WERI-Rb-1 (cell line): ENCODE results near the gene LRP2.

Experiments
- DNase-seq: peaks from one replicate; pipeline ENCODE4 v3.0.0-alpha.2; 2020
- H3K27ac ChIP-seq: fragments of 250-450 bp; sonication (Bioruptor Pico); 2 replicates; pipeline ENCODE4 v1.5.1; 2020; ENCODE audit warnings: mild to moderate bottlenecking, moderate library complexity
- H3K27me3 ChIP-seq: fragments of 250-450 bp; sonication (Bioruptor Pico); 2 replicates; pipeline ENCODE4 v1.5.1; 2021; ENCODE audit warnings: mild to moderate bottlenecking, low read depth, moderate library complexity; ENCODE audit not compliant: insufficient read depth, severe bottlenecking
- H3K36me3 ChIP-seq: fragments of 250-450 bp; sonication (Bioruptor Pico); 2 replicates; pipeline ENCODE4 v1.5.1; 2020; ENCODE audit warnings: mild to moderate bottlenecking, moderate library complexity
- H3K4me3 ChIP-seq: 2 replicates; pipeline ENCODE4 v1.5.1; 2011; ENCODE audit warnings: low read depth, mild to moderate bottlenecking, control low read depth, low read length
- H3K9me3 ChIP-seq: fragments of 250-450 bp; sonication (Bioruptor Pico); 2 replicates; pipeline ENCODE4 v1.5.1; 2021; ENCODE audit warnings: mild to moderate bottlenecking, moderate library complexity; ENCODE audit not compliant: severe bottlenecking
- TF ChIP-seq, protein P1 (sequence below): IDR thresholded peaks from 2 replicates; pipeline ENCODE4 v1.5.1; 2011; ENCODE audit warnings: low read depth, mild to moderate bottlenecking, control low read depth, inconsistent platforms, low read length

The LRP2 gene

DNA sequence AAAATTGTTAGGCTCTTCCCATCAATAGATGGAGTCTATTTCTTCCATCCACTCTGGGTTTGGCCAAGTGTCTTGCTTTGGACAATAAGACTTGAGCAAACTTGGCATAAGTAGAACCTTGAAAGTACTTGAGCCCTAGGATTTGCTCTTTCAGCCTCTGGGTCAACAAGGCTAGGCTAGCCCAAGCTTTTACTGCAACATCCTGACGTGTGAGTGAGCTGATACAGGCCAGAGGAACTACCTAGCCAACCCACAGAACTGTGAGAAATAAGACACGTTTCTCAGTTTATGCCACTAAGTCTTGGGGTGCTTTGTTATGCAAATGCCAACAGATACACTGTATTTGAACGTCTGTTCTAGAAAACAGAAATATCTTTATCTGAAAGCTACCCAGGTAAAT, 71.9 kb downstream of the LRP2 start:
- Histone ChIP-seq H3K4me3 (no peak overlapping the region), H3K27me3 (no peaks in the 10 kb centered on the region), H3K9me3 (no peaks in the 10 kb centered on the region), H3K27ac (no peak overlapping the region), H3K36me3 (no peaks in the 10 kb centered on the region)
- DNase-seq = no peak
- TF ChIP-seq, protein P1, sequence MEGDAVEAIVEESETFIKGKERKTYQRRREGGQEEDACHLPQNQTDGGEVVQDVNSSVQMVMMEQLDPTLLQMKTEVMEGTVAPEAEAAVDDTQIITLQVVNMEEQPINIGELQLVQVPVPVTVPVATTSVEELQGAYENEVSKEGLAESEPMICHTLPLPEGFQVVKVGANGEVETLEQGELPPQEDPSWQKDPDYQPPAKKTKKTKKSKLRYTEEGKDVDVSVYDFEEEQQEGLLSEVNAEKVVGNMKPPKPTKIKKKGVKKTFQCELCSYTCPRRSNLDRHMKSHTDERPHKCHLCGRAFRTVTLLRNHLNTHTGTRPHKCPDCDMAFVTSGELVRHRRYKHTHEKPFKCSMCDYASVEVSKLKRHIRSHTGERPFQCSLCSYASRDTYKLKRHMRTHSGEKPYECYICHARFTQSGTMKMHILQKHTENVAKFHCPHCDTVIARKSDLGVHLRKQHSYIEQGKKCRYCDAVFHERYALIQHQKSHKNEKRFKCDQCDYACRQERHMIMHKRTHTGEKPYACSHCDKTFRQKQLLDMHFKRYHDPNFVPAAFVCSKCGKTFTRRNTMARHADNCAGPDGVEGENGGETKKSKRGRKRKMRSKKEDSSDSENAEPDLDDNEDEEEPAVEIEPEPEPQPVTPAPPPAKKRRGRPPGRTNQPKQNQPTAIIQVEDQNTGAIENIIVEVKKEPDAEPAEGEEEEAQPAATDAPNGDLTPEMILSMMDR = no peak

DNA sequence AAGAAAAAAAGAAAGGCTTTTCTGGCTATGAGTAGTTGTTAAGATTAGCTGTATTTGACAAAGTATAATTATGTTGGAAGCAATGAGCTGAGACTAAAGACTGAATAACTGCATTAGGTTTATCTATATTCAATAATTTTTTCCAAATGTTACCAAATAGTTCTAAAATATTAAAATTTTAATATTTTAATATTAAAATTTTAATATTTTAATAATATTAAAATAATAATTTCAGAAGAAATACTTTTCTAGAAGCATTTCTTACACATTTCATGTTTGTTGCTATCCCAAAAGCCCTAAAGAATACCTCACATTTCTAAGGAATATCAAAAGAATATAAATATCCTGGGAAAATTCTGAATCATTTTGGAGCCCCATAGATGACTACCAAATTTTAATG, 74.7 kb downstream of the LRP2 start:
- H3K9me3 ChIP-seq = no peaks in the 10 kb centered on the region
- DNase-seq = no peak
- TF ChIP-seq, protein P1 = no peak
- H3K36me3 ChIP-seq = no peaks in the 10 kb centered on the region
- H3K27ac ChIP-seq = no peak overlapping the region
- peaks cover 4% of the 10 kb centered on the region for H3K27me3 ChIP-seq
- no peak overlapping the region for H3K4me3 ChIP-seq

DNA sequence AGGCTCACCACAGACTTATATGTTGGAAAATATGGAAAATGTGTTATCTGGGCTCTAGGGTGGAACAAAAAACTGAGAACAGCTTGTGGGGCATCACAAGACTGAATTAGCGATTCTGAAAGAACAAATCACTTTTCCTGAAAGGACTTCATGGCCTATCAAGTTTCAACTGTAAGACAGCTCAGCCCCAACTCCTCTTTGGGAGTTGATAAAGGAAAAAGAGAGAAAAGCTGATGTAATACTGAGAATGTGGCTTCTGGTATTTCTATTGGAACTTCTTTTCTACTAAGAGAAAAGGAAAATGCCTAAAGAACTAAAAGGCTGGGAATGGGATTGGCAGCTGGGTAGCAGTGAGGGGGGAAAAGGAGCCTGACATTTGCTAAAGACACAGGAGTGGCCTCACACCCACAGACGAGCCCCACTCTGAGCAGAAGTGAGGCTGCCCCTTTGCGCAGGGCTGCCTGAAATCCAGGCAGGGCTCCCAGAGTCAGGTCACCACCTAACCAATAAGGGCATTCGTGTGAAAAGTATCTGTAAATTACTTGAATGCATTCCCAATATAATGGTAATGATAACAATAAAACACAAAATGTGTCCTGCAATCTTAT, 75.6 kb downstream of the LRP2 start:
- H3K4me3 ChIP-seq = no peak overlapping the region
- no peak overlapping the region for H3K27ac ChIP-seq
- TF ChIP-seq, protein P1 = no peak
- no peak for DNase-seq
- H3K9me3 ChIP-seq = no peaks in the 10 kb centered on the region
- H3K36me3 ChIP-seq = no peaks in the 10 kb centered on the region
- peaks cover 5% of the 10 kb centered on the region for H3K27me3 ChIP-seq

DNA sequence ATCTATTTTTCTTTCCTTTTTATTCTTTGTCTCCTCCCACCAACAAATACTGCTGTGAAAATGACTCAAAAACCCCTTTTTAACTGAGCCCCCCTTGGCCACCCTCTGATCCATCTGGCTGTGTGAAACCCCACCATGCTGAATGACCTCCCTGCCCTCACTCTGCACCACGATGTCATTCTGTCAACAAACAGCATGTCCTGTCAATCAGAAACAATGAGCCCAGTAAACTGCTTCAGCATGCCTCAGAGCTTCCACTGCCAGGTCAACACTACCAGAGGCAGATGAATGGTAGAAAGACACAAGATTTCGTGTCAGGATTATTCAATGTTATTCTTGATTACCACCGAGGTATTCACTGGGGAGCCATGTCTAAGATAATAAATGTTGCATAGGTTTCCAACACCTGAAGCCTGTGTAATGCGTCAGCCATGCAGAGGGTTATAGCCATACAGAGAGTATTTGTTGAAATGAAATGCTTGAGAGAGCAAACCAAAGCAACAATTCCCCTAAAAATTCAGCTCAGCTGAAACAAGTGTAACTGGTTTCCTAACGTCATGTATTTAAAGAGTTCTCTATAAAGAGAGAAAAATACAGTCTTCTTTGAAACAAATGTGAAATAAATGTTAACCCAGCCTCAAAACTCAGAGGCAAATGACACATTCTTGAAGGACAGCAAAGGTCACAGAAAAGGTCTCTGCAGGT, 76.7 kb downstream of the LRP2 start:
- no peak for DNase-seq
- no peaks in the 10 kb centered on the region for H3K9me3 ChIP-seq
- peaks cover 5% of the 10 kb centered on the region for H3K27me3 ChIP-seq
- H3K27ac ChIP-seq = no peak overlapping the region
- H3K4me3 ChIP-seq = no peak overlapping the region
- H3K36me3 ChIP-seq = no peaks in the 10 kb centered on the region
- TF ChIP-seq, protein P1 = no peak

DNA sequence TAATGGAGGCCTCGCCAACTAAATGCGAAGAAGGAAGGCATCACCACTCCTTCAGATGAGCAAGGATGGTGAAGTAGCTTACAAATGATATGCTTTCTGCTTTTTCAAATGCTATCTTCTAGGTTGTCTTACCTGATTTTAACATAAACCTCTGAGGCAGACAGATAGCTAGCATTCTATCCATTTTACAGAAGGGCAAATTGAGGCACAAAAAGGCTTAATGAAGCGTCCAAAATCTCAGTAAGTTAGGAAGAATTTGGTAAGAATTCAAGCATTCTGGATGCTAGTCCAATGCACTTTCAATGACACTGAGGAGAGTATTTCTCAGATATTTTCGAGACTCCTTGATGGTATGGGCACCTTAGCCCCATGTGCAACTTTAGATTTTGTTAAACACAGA, 81.8 kb downstream of the LRP2 start:
- DNase-seq = no peak
- TF ChIP-seq, protein P1 = no peak
- H3K36me3 ChIP-seq = no peaks in the 10 kb centered on the region

More for the DNA sequence above, 81.8 kb downstream of the LRP2 start:
- peaks cover 5% of the 10 kb centered on the region for H3K27me3 ChIP-seq
- H3K27ac ChIP-seq = no peak overlapping the region
- no peaks in the 10 kb centered on the region for H3K9me3 ChIP-seq
- H3K4me3 ChIP-seq = no peak overlapping the region
